B cell (primary cell): Measurements from ENCODE around the gene SCGB1D4. TPM values are rescaled to one million over a fixed set of nuclear protein-coding genes. Genes with fewer than 3 reads are reported as not detected.
A peak's percentile ranks its signal among the peaks of the same experiment; 100 is the strongest.

Experiments
- ATAC-seq: fragments of 200-7000 bp; cut with Tn5 transposase; one replicate; pipeline ENCODE4 v1.10.0; 2021; ENCODE audit warnings: low read depth, mild to moderate bottlenecking, moderate number of reproducible peaks, moderate library complexity
- CTCF ChIA-PET: fragments of 350-600 bp; sonication (Branson Sonifier 250); formaldehyde crosslinking; loops from one replicate; lab custom pipeline; 2021; ENCODE audit warnings: antibody characterized with exemption, inconsistent platforms; lab: Charles Lee
- POLR2A ChIA-PET: fragments of 350-600 bp; sonication (Branson Sonifier 250); formaldehyde crosslinking; loops from one replicate; lab custom pipeline; 2021; ENCODE audit warnings: antibody characterized with exemption; lab: Charles Lee
- DNase-seq: peaks from one replicate; pipeline ENCODE4 v3.0.0; 2013
- H2AFZ ChIP-seq: 2 replicates; pipeline ENCODE4 v1.6.1; 2012; ENCODE audit warnings: mild to moderate bottlenecking, low read depth, low read length; ENCODE audit not compliant: insufficient read depth, poor library complexity, severe bottlenecking
- H3K27ac ChIP-seq, 2 donors: 1 replicate in 1 of 2; 2 replicates in 1 of 2; pipeline ENCODE4 v1.5.1; 2012 to 2013; ENCODE audit warnings: low read length in 2 of 2, mild to moderate bottlenecking in 2 of 2, moderate library complexity in 1 of 2
- H3K27me3 ChIP-seq, 4 experiments: fragments of 200-600 bp in 1 of 4; sonication (generic) in 1 of 4; replicated peaks in 1 of 4; 1 replicate in 2 of 4; 2 replicates in 2 of 4; pipeline versions ENCODE4 v1.6.1 to v1.7.0; 2013 to 2016; ENCODE audit warnings: low read length in 3 of 4, mild to moderate bottlenecking in 2 of 4, mixed read lengths in 1 of 4, moderate library complexity in 1 of 4; ENCODE audit not compliant: insufficient read depth in 4 of 4, control insufficient read depth in 3 of 4; ENCODE audit errors: control extremely low read depth in 1 of 4
- H3K36me3 ChIP-seq, 2 experiments: replicated peaks in 1 of 2; 1 replicate in 1 of 2; 2 replicates in 1 of 2; pipeline versions ENCODE4 v1.6.1 to v1.7.1; 2013; ENCODE audit warnings: low read length in 1 of 2; ENCODE audit not compliant: insufficient read depth in 2 of 2, control insufficient read depth in 1 of 2; ENCODE audit errors: control extremely low read depth in 1 of 2, extremely low read depth in 1 of 2
- H3K4me1 ChIP-seq, 2 donors: fragments of 200-600 bp in 1 of 2; sonication (generic) in 1 of 2; 1 replicate in 1 of 2; 2 replicates in 1 of 2; pipeline versions ENCODE4 v1.5.1 to v1.6.1; 2013 to 2017; ENCODE audit warnings: low read length in 2 of 2; ENCODE audit not compliant: control insufficient read depth in 2 of 2, insufficient read depth in 2 of 2
- H3K4me2 ChIP-seq: replicated peaks from 2 replicates; pipeline ENCODE3; 2012; ENCODE audit warnings: mild to moderate bottlenecking, low read depth, low read length; ENCODE audit not compliant: poor library complexity, severe bottlenecking
- H3K4me3 ChIP-seq, 5 experiments: fragments of 200-600 bp in 1 of 5; sonication (generic) in 1 of 5; 1 replicate in 3 of 5; 2 replicates in 2 of 5; pipeline versions ENCODE4 v1.5.1 to v1.7.0; 2011 to 2016; ENCODE audit warnings: low read length in 4 of 5, mild to moderate bottlenecking in 4 of 5, low read depth in 2 of 5, control low read depth in 1 of 5, moderate library complexity in 1 of 5; ENCODE audit not compliant: insufficient read depth in 1 of 5; ENCODE audit errors: control extremely low read depth in 1 of 5, extremely low read depth in 1 of 5
- H3K79me2 ChIP-seq: fragments of 200-600 bp; sonication (generic); one replicate; pipeline ENCODE4 v1.6.0; 2016; ENCODE audit warnings: low read length; ENCODE audit not compliant: control insufficient read depth, insufficient read depth
- H3K9ac ChIP-seq: fragments of 200-600 bp; sonication (generic); 2 replicates; pipeline ENCODE4 v1.6.1; 2017; ENCODE audit warnings: mild to moderate bottlenecking, low read length, moderate library complexity
- H3K9me3 ChIP-seq, 3 donors: one replicate each; pipeline versions ENCODE4 v1.6.1 to v1.7.1; 2013; ENCODE audit warnings: low read length in 2 of 3; ENCODE audit not compliant: control insufficient read depth in 2 of 3, insufficient read depth in 1 of 3; ENCODE audit errors: control extremely low read depth in 1 of 3
- H4K20me1 ChIP-seq: 2 replicates; pipeline ENCODE4 v1.6.0; 2012; ENCODE audit warnings: mild to moderate bottlenecking, low read length; ENCODE audit not compliant: insufficient read depth, control insufficient read depth, poor library complexity, severe bottlenecking
- H3K27ac Mint-ChIP-seq: one replicate; pipeline ENCODE4 v1.8.0; 2021; ENCODE audit warnings: mixed read lengths
- H3K27me3 Mint-ChIP-seq: one replicate; pipeline ENCODE4 v1.8.0; 2021; ENCODE audit warnings: mixed read lengths
- H3K4me1 Mint-ChIP-seq: one replicate; pipeline ENCODE4 v1.8.0; 2021; ENCODE audit warnings: mixed read lengths
- H3K4me3 Mint-ChIP-seq: one replicate; pipeline ENCODE4 v1.8.0; 2021; ENCODE audit warnings: mixed read lengths
- H3K9me3 Mint-ChIP-seq: one replicate; pipeline ENCODE4 v1.8.0; 2022; ENCODE audit warnings: mixed read lengths; ENCODE audit not compliant: insufficient read depth
- EZH2 ChIP-seq: IDR thresholded peaks from 2 replicates; pipeline ENCODE4 v1.6.1; 2012; ENCODE audit warnings: borderline replicate concordance, low read depth, mild to moderate bottlenecking, moderate library complexity, low read length; ENCODE audit not compliant: insufficient read depth, poor library complexity, severe bottlenecking
- WGBS: methylation state at CpG from one replicate; pipeline ENCODE4 v1.1.5; 2013; ENCODE audit warnings: missing lambda C conversion rate; ENCODE audit not compliant: insufficient coverage; 5-methylcytosine and 5-hydroxymethylcytosine counted together
- intact Hi-C: fragments of 100-400 bp; cut with micrococcal nuclease; formaldehyde crosslinking; loops from one replicate; pipeline ENCODE4 v1.10.0; 2022
- polyA plus RNA-seq: library from polyadenylated mRNA; depleted of rRNA; stranded (reverse); fragments of >200 nt; gene quantifications from 2 replicates; pipeline ENCODE4 v1.2.3, GENCODE V29; 2012
- total RNA-seq, 2 donors: library from RNA; stranded (reverse); fragments of 120-200 nt in 1 of 2; gene quantifications; 1 replicate in 1 of 2; 2 replicates in 1 of 2; pipeline versions ENCODE4 v1.2.3 to v1.2.4, GENCODE V29; 2013 to 2022
- TF ChIP-seq, protein P1 (sequence below): fragments of 200-600 bp; IDR thresholded peaks from one replicate; pipeline ENCODE4 v1.8.0; 2022; ENCODE audit warnings: antibody characterized with exemption, mild to moderate bottlenecking

SCGB1D4 gene
- total and polyA plus RNA-seq, 2 donors (not counting 1 experiment from before 2014, with no cell fraction given), result not detected

DNA sequence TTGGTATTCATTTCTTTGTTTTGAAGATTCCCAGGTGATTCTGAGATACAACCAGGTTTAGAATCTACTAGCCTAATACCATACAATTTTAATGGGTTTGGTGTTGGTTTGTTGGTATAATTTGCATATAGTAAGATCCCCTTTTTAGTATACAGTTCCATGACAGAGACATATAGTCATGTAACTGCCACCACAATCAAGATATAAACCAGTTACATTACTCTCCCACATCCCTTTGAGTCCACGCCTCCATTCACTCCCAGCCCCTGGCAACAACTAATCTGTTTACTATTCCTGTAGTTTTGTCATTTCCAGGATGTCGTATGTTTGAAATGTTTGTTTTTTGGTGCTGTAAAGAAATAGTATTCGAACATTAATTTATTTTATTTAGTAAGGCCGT, 42.7 kb upstream of the SCGB1D4 start:
- H3K4me3 Mint-ChIP-seq, result no peak overlapping the region
- H3K79me2 ChIP-seq, result peaks cover 4% of the 10 kb centered on the region
- no peak overlapping the region for H3K4me3 ChIP-seq
- H3K4me2 ChIP-seq, result no peak overlapping the region
- ATAC-seq, result no peak
- H3K36me3 ChIP-seq, result no peaks in the 10 kb centered on the region
- H3K9me3 Mint-ChIP-seq, result no peaks in the 10 kb centered on the region
- intact Hi-C loops, result no loop called here
- peaks cover 8 to 10% of the 10 kb centered on the region in 2 donors for H3K4me1 ChIP-seq
- H4K20me1 ChIP-seq, result no peaks in the 10 kb centered on the region
- no peak overlapping the region for H2AFZ ChIP-seq
- ChIA-PET POLR2A (no interaction called here), CTCF (interaction anchor here (0.7 to 5.3 kb wide), 4 partner anchors 11 to 38 kb away, joined by 4 to 38 read pairs (median 10); no protein-coding TSS in a partner anchor)
- WGBS, result 40% methylated on average over 1 of the region's 4 CpGs
- no peak overlapping the region for H3K9ac ChIP-seq
- no peak overlapping the region for H3K27ac ChIP-seq
- peaks cover 3% of the 10 kb centered on the region for H3K27me3 Mint-ChIP-seq
- TF ChIP-seq, protein P1, sequence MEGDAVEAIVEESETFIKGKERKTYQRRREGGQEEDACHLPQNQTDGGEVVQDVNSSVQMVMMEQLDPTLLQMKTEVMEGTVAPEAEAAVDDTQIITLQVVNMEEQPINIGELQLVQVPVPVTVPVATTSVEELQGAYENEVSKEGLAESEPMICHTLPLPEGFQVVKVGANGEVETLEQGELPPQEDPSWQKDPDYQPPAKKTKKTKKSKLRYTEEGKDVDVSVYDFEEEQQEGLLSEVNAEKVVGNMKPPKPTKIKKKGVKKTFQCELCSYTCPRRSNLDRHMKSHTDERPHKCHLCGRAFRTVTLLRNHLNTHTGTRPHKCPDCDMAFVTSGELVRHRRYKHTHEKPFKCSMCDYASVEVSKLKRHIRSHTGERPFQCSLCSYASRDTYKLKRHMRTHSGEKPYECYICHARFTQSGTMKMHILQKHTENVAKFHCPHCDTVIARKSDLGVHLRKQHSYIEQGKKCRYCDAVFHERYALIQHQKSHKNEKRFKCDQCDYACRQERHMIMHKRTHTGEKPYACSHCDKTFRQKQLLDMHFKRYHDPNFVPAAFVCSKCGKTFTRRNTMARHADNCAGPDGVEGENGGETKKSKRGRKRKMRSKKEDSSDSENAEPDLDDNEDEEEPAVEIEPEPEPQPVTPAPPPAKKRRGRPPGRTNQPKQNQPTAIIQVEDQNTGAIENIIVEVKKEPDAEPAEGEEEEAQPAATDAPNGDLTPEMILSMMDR, result no peak
- no peak for TF ChIP-seq EZH2
- H3K9me3 ChIP-seq, result no peaks in the 10 kb centered on the region
- peaks cover 0 to 4% (median 0%) of the 10 kb centered on the region in 4 experiments for H3K27me3 ChIP-seq
- no peak overlapping the region for H3K27ac Mint-ChIP-seq
- peaks cover 20% of the 10 kb centered on the region for H3K4me1 Mint-ChIP-seq
- DNase-seq, result no peak

DNA sequence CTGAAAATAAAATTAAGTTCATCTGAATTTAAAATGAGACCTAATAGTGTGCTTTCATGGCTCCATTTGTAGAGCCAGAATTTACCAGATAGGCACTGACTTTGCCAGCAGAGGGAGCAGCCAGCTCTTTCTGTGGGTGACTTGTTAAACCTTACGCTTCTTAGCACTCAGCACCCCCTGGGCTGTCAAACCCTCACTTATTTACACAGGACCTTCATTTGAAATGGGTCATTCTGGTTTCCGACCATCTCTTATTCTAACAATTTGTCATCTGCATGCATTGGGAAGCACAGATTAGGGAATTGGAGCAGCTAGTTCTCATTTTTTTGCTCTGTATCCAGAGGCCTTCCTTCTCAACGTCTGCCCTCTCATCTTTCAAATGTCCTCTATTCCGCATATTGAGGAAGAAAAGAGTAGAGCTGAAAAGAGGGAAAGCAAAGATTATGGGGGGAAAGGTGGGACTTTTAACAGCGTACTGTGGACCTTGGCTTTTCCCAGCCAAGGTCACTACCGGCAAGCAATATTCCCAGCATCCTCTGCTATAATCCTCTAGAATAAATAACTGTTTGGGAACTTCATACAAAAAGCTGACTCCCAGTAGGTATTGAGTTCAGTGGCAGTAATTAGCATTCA, 41.5 kb upstream of the SCGB1D4 start:
- H2AFZ ChIP-seq, result no peak overlapping the region
- Mint-ChIP-seq H3K9me3 (no peaks in the 10 kb centered on the region), H3K27ac (no peak overlapping the region), H3K4me3 (no peak overlapping the region), H3K4me1 (peaks cover 23% of the 10 kb centered on the region), H3K27me3 (peaks cover 9% of the 10 kb centered on the region)
- no peaks in the 10 kb centered on the region for H3K79me2 ChIP-seq
- TF ChIP-seq, protein P1, result peak; percentile 76
- no peak for TF ChIP-seq EZH2
- H3K4me2 ChIP-seq, result peak overlapping the region; percentile 24
- ChIA-PET CTCF (interaction anchor here (0.5 to 5.3 kb wide), 14 partner anchors 12 to 543 kb away, joined by 3 to 38 read pairs (median 3); no protein-coding TSS in a partner anchor), POLR2A (interaction anchor here (0.5 kb wide), 1 partner anchor 541 kb away, joined by 3 read pairs; no protein-coding TSS in a partner anchor)
- peaks cover 8 to 10% of the 10 kb centered on the region in 2 donors for H3K4me1 ChIP-seq
- DNase-seq (peak; percentile 67), ATAC-seq (peak; percentile 49)
- no peaks in the 10 kb centered on the region for H3K36me3 ChIP-seq
- no peaks in the 10 kb centered on the region for H4K20me1 ChIP-seq
- H3K9me3 ChIP-seq, result no peaks in the 10 kb centered on the region
- H3K9ac ChIP-seq, result no peak overlapping the region
- WGBS, result 50% methylated on average over 1 of the region's 6 CpGs
- H3K4me3 ChIP-seq, result no peak overlapping the region
- intact Hi-C loops, result loop anchor here (1.0 kb wide), 1 partner anchor 38 kb away; no protein-coding TSS in a partner anchor
- peaks cover 0 to 9% (median 2%) of the 10 kb centered on the region in 4 experiments for H3K27me3 ChIP-seq
- no peak overlapping the region for H3K27ac ChIP-seq
